ENCODE data around the gene RUVBL2. TPM values are rescaled to one million over a fixed set of nuclear protein-coding genes. Genes with fewer than 3 reads are reported as not detected.
"Not testable (repeated sequence)": the region's sequence is repeated elsewhere in the genome, so short reads cannot be mapped to it uniquely, and the experiment has no call there.

RUVBL2 gene
- total and polyA plus RNA-seq, 8 donors, result 17.0 to 44.9 (median 32.6) TPM

DNA sequence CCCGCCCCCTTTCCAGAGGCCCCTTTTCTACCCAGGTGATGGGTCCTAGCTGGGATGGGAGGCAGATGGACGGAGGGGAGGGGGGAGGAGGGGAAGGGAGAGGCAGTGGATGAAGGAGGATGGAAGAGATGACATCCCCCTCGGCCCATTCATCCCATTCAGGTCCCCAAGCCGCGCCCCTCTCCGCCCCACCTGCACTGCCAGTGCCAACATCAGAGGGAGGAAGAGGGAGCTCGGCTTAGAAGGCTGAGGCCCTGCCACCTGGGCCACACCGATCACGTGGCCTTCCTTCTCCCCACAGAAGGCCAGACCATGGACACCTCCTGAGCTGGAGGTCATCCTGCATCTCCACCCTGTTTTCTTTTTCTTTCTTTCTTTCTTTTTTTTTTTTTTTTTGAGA, 35.0 kb downstream of the RUVBL2 start:
- H3K27me3 ChIP-seq; DNase-seq; H3K4me1 ChIP-seq; H3K27ac ChIP-seq; ATAC-seq; intact Hi-C loops (cut with DNase I); FAIRE-seq; H3K9me3 ChIP-seq; H3K4me3 ChIP-seq; H3K36me3 ChIP-seq: not testable (repeated sequence)
- WGBS, 2 donors, result 75% methylated on average over 8 of the region's 9 CpGs; no CpG with 5 or more reads in 1 of the 2 donors

DNA sequence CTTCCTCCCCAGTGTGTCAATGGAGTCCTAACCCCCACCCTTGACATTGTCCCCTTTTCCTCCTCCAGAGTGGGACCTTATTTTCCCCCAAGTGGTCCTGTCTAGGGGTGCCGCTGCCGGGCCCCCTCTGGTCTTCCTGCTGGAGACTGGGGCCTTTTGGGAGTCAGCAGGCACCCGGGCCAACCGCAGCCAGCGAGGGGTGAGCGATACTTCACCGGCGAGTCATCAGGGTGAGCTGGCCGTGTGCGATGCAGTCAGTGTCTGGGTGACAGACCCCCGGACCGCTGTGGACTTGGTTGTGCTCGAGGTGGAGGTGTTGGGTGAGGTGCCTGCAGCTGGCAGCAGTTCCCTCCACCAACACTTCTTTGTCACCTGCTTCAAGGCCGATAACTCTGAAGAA, 36.1 kb downstream of the RUVBL2 start:
- H3K9me3 ChIP-seq; FAIRE-seq; H3K4me3 ChIP-seq; H3K27me3 ChIP-seq; DNase-seq; H3K36me3 ChIP-seq; H3K27ac ChIP-seq; intact Hi-C loops (cut with DNase I); ATAC-seq; H3K4me1 ChIP-seq: not testable (repeated sequence)
- 78 to 79% methylated on average over 9 to 14 of the region's 14 CpGs for WGBS, 2 donors

DNA sequence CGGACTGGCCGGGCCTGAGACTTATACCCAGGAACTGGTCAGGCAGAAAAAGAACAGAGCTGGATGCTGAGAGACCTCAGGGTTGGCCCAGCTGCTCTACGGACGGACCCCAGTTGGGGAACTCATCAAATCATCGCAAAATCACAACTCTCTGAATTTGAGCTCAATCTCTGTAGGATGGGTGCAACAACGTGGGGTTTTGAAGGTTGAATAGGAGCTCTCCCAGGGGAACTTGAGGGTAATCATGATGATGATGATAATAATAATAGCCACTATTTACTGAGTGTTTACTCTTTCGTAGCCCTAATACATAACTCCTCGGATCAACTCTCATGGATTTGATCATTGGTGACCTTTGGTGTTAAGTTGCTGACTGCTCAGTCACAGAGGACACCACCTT, 36.6 kb downstream of the RUVBL2 start:
- H3K4me1 ChIP-seq; DNase-seq; H3K27me3 ChIP-seq; H3K4me3 ChIP-seq; FAIRE-seq; intact Hi-C loops (cut with DNase I); H3K27ac ChIP-seq; ATAC-seq; H3K9me3 ChIP-seq; H3K36me3 ChIP-seq: not testable (repeated sequence)
- 36 to 75% methylated on average over 1 to 5 of the region's 8 CpGs for WGBS, 2 donors

DNA sequence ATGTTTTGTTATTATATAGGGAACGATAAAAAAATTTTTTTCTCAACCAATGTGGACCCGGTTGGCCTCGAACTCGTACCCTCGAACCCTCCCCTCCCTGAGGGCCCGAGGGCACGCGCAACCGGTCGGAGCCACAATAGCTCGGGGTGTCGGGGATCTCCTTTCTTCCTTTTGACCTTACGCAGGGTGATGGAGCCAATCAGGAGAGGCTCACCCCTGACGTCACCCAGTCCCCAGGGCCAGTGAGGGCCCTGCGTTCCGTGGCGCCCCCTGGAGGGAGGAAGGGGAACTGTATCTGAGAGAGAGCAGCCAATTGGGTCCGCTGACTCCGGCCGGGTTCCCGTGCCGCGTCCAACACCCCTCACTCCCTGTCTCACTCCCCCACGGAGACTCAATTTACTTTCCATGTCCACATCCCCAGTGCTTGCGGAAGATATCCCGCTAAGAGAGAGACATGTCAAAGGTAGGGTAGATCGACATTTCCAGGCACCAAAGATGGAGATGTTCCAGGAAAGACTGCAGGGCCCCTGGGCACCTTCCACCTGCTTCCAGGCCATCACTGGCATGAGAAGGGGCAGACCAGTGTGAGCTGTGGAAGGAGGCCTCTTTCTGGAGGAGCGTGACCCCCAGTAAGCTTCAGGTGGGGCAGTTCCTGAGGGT, 38.1 kb downstream of the RUVBL2 start, which contains the start of gene CGB2:
Gene CGB2, plus strand, starts transcription at position 249 of the 660 bp plus-strand sequence. Its CDS starts 206 bp downstream, at position 455.
- WGBS, 2 donors, result 16 to 23% methylated on average over 28 of the region's 28 CpGs
- H3K4me1 ChIP-seq; H3K4me3 ChIP-seq; H3K27me3 ChIP-seq; H3K27ac ChIP-seq; H3K9me3 ChIP-seq; H3K36me3 ChIP-seq; FAIRE-seq; intact Hi-C loops (cut with DNase I): not testable (repeated sequence)
- TF ChIP-seq, protein P1, sequence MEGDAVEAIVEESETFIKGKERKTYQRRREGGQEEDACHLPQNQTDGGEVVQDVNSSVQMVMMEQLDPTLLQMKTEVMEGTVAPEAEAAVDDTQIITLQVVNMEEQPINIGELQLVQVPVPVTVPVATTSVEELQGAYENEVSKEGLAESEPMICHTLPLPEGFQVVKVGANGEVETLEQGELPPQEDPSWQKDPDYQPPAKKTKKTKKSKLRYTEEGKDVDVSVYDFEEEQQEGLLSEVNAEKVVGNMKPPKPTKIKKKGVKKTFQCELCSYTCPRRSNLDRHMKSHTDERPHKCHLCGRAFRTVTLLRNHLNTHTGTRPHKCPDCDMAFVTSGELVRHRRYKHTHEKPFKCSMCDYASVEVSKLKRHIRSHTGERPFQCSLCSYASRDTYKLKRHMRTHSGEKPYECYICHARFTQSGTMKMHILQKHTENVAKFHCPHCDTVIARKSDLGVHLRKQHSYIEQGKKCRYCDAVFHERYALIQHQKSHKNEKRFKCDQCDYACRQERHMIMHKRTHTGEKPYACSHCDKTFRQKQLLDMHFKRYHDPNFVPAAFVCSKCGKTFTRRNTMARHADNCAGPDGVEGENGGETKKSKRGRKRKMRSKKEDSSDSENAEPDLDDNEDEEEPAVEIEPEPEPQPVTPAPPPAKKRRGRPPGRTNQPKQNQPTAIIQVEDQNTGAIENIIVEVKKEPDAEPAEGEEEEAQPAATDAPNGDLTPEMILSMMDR (IDR thresholded peaks at IDR 0.05), result peak in 2 of 4 donors; percentile 24 to 25
- ATAC-seq, result peak in 3 of 4 donors; percentile 50 to 70 (median 53)
- peak in 2 of 6 donors; percentile 50 to 59 for DNase-seq

DNA sequence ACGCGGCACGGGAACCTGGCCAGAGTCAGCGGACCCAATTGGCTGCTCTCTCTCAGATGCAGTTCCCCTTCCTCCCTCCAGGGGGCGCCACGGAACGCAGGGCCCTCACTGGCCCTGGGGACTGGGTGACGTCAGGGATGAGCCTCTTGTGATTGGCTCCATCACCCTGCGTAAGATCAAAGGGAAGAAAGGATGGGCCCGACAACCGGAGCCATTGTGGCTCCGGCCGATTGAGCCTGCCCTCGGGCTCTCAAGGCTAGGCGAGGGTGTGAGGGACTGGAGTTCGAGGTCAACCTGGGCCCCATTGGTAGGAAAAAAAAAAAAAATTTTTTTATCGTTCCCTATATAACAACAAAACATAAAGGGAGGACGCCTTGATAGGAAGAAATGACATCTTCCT, 43.1 kb downstream of the RUVBL2 start, which contains the start of gene CGB1:
Gene CGB1, minus strand, starts transcription at position 81 of the 400 bp plus-strand sequence. CDS start 184 bp downstream, outside the sequence.
- FAIRE-seq; intact Hi-C loops (cut with DNase I); H3K9me3 ChIP-seq; H3K4me1 ChIP-seq; H3K36me3 ChIP-seq; H3K27me3 ChIP-seq; H3K4me3 ChIP-seq; ATAC-seq; H3K27ac ChIP-seq; DNase-seq: not testable (repeated sequence)
- 42 to 58% methylated on average over 15 to 18 of the region's 18 CpGs for WGBS, 2 donors
- TF ChIP-seq, protein P1 (IDR thresholded peaks at IDR 0.05), result peak in 2 of 4 donors; percentile 13 to 21

DNA sequence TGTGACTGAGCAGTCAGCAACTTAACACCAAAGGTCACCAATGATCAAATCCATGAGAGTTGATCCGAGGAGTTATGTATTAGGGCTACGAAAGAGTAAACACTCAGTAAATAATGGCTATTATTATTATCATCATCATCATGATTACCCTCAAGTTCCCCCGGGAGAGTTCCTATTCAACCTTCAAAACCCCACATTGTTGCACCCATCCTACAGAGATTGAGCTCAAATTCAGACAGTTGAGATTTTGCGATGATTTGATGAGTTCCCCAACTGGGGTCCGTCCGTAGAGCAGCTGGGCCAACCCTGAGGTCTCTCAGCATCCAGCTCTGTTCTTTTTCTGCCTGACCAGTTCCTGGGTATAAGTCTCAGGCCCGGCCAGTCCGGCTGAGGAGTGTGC, 44.4 kb downstream of the RUVBL2 start:
- intact Hi-C loops (cut with DNase I); H3K27me3 ChIP-seq; H3K4me1 ChIP-seq; ATAC-seq; H3K4me3 ChIP-seq; FAIRE-seq; H3K9me3 ChIP-seq; H3K36me3 ChIP-seq; DNase-seq; H3K27ac ChIP-seq: not testable (repeated sequence)
- WGBS, 2 donors, result 73 to 77% methylated on average over 5 to 8 of the region's 8 CpGs

DNA sequence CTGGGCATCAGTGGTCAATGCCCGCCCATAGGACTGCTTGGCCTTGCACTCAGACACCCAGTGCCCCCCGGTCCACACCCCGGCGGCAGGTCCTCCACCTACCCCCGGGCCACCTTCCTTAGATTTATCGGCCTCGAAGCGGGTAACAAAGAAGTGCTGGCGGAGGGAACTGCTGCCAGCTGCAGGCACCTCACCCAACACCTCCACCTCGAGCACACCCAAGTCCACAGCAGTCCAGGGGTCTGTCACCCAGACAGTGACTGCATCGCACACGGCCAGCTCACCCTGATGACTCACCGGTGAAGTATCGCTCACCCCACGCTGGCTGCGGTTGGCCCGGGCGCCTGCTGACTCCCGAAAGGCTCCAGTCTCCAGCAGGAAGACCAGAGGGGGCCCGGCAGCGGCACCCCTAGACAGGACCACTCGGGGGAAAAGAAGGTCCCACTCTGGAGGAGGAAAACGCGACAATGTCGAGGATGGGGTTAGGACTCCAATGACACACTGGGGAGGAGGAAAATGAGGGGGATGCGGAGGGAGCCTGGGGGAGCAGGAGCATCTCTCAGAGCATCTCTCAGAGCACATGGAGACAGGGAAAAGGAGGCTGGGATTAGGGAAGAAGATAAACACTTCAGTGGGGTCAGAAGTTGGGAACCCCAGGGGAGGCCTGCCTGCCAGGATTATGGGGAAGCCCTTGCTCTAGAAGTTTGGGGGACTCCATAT, 45.0 kb downstream of the RUVBL2 start:
- H3K27ac ChIP-seq; H3K9me3 ChIP-seq; H3K4me1 ChIP-seq; intact Hi-C loops (cut with DNase I); H3K36me3 ChIP-seq; ATAC-seq; H3K27me3 ChIP-seq; H3K4me3 ChIP-seq; DNase-seq; FAIRE-seq: not testable (repeated sequence)
- WGBS, 2 donors, result 69 to 73% methylated on average over 26 of the region's 26 CpGs

DNA sequence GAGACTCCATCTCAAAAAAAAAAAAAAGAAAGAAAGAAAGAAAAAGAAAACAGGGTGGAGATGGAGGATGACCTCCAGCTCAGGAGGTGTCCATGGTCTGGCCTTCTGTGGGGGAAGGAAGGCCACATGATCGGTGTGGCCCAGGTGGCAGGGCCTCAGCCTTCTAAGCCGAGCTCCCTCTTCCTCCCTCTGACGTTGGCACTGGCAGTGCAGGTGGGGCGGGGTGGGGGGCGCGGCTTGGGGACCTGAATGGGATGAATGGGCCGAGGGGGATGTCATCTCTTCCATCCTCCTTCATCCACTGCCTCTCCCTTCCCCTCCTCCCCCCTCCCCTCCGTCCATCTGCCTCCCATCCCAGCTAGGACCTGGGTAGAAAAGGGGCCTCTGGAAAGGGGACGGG, 46.0 kb downstream of the RUVBL2 start:
- H3K27me3 ChIP-seq; H3K4me3 ChIP-seq; H3K9me3 ChIP-seq; H3K27ac ChIP-seq; H3K4me1 ChIP-seq; intact Hi-C loops (cut with DNase I); H3K36me3 ChIP-seq; FAIRE-seq; DNase-seq; ATAC-seq: not testable (repeated sequence)
- WGBS, 2 donors, result 40 to 59% methylated on average over 6 to 9 of the region's 9 CpGs
